ENCODE measurements around the gene DMWD.
"Not testable (repeated sequence)": the region's sequence is repeated elsewhere in the genome, so short reads cannot be mapped to it uniquely, and the experiment has no call there.

The DMWD gene

GRCh38 chr19:45816236-45817009 is 23.8 kb upstream of the DMWD start:
- no peak for FAIRE-seq

- FAIRE-seq = no peak
These were observed 23.0 kb upstream of the DMWD start for GRCh38 chr19:45815481-45816216.

GRCh38 chr19:45814851-45815480 is 22.3 kb upstream of the DMWD start, which contains the start of gene RSPH6A:
RSPH6A (minus strand) TSS chr19:45815308; CDS start chr19:45815176, 132 bp downstream.
- no peak for FAIRE-seq

GRCh38 chr19:45814166-45814780 is 21.6 kb upstream of the DMWD start:
- FAIRE-seq = no peak

DNA sequence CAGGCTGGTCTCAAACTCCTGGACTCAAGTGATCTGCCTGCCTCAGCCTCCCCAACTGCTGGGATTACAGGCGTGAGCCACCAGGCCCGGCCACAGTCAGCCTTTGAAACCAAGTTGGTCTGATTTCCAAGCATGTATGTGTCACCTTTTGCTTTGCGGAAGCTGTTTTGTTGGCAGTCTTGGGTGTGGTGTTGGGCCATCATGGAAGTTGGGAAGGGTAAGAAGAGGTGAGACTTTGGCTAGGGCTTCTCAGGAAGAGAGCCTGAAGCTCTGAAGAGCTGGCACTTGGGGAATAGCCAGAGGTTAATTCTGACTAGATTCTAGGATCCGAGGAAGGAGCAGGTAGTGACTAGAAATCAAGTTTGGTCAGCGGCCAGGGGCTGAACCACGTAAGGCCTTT is 19.7 kb upstream of the DMWD start:
- no peak for FAIRE-seq

- no peak for FAIRE-seq
These were observed 17.1 kb upstream of the DMWD start for GRCh38 chr19:45809643-45810159.

DNA sequence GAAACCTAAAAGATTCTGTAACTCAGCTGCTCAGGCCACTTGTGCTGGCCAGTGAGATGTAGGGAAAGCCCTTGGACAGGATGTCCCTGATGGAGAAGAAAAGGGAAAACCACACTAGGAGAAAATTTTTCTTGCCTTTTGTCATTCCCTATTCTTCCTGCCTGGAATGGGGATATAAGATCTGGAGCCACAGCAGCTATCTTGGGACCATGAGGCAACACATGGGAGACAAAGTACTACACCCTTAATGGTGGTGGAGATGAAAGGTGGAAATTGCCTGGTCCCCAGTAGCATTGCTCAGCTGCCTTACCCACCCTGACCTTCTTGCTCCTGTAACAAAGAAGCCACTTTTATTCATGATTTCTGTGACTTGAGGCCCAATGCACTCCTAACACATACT is 13.1 kb upstream of the DMWD start:
- FAIRE-seq = no peak

GRCh38 chr19:45804959-45805230 is 12.2 kb upstream of the DMWD start:
- no peak for FAIRE-seq

GRCh38 chr19:45804140-45804958 is 11.7 kb upstream of the DMWD start:
- FAIRE-seq = no peak

DNA sequence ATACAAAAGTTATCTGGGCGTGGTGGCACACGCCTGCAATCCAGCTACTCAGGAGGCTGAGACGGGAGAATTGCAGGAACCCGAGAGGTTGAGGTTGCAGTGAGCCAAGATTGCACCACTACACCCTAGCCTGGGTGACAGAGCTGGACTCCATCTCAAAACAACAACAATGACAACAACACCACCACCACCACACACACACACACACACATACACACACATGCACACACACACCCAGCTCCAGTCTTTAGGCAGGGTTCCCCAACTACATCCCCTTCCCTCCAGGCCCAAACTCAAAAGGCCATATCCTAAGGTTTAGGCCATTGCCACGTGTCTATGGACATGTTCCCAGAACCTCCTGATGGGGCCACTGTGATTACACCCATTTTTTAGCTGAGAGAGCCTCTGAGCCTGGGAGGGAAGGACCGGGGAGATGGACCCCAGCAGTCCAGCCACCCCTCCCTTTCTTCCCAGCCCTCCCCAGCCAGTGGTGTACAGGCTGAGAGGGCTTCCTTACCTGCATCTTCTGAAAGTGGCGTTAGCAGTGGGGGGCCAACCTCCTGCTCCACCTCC is 9.0 kb upstream of the DMWD start:
- no peak for FAIRE-seq

DNA sequence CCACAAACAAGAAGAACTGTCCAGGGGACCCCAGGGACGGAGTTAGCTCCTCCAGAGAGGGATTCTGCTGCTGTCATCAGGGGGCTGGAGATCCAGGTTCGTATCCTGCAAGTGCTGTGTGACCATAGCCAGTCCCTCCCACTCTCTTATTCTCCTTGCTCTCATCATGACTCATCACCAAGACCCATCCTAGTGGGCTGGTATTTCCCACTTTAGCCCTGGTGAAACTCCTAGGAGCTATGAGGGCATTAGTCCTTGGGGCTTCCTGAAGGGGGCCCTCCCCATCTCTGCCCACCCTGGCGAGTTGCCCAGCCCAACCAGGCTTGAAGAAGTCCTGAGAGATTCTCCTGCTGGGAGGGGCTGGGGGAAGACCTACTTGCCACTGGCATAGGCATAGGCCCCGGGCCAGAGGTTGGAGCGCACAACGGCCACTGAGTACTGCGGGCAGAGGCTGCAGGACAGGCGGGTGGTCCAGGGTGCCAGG is 7.5 kb upstream of the DMWD start:
- FAIRE-seq = no peak

- not testable (repeated sequence) for FAIRE-seq
These were observed 6.9 kb upstream of the DMWD start for GRCh38 chr19:45799541-45799940.

- no peak for FAIRE-seq
These were observed 6.4 kb upstream of the DMWD start for GRCh38 chr19:45798995-45799517.

DNA sequence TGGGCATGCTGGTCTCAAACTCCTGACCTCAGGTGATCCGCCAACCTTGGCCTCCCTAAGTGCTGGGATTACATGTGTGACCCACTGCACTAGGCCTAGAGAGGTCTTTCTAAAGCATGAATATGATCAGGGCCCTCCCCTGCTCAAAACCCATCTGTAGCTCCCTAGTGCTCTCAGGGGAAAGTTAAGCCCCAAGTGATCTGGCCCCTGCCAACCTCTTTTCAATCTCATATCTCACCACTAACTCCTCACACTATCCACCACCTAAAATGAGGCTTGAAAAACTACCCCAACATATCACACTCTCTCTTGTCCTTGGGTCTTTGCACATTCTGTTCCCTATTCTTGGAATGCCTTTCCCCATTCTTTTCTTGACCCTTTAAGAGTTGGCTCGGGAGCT is 2.0 kb upstream of the DMWD start:
- FAIRE-seq = no peak

DNA sequence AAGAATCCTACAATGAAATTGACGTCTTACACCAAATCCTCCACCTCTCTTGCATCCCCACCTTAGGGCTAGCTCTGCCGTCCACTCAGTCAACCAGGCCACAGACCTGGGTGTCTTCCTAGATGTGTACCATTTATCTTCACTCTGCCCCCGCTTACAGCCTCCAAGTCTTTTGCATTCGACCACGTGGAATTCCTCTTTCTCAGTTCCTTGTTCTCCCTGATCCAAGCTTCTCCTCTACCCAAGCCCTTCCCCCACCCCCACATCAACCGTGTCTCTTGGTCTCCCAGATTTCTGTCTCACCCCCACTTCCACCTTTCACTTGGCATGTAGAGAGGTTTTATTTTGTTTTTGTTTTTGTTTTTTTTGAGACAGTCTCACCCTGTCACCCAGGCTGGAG is 1.2 kb upstream of the DMWD start:
- no peak for FAIRE-seq

DNA sequence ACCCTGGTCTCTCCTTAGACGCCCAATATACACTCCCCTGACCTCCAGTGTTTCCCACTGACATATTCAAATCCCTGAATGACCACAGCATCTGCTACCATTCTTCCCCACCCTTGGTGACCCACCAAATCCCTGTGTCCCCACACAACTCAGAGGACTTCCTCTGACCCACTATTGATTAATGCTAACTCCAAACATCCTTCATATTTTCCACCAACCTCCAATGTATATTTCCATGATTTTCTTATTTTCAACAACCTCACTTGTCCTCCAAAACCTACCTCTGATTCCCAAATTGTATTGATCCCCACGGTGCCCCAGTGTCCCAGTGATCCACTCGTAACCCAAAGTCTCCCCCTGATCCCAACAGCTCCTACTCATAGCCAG is 526 bp upstream of the DMWD start:
- FAIRE-seq = no peak

DNA sequence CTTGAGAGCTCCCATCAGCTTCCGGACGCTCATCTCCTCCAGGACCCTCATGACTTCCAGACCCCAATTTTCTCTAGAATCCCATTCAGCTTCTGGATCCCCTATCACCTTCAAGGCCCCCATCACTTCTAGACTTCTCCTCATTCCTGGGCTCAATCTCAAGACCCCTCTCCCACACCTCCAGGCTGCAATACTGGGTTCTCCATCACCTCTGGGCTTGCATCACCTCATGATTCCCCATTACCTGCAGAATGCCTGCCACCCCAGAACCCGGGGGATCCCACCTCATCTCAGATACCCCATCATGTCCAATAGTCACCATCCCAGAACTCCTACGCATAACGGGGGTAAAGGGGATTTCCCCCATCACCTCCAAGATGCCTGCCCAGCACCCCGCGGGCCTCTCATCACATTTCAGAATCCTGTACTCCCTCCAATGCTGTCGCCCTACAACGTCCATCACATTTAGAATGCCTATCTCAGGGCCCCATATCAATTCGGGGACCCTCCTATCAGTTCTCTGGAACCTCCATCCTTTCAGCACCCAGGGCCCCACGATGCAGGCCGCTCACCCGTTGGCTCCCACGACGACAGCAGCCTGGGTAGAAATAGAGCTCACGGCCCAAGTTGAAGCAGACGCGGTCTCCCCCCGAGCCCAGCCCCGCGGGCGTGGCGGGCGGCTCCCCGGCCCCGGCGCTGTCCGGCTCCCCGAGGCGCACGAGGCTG is 738 bp downstream of the DMWD start:
- no peak for FAIRE-seq

- FAIRE-seq = no peak
These were observed 1.7 kb downstream of the DMWD start for GRCh38 chr19:45790942-45791341.

DNA sequence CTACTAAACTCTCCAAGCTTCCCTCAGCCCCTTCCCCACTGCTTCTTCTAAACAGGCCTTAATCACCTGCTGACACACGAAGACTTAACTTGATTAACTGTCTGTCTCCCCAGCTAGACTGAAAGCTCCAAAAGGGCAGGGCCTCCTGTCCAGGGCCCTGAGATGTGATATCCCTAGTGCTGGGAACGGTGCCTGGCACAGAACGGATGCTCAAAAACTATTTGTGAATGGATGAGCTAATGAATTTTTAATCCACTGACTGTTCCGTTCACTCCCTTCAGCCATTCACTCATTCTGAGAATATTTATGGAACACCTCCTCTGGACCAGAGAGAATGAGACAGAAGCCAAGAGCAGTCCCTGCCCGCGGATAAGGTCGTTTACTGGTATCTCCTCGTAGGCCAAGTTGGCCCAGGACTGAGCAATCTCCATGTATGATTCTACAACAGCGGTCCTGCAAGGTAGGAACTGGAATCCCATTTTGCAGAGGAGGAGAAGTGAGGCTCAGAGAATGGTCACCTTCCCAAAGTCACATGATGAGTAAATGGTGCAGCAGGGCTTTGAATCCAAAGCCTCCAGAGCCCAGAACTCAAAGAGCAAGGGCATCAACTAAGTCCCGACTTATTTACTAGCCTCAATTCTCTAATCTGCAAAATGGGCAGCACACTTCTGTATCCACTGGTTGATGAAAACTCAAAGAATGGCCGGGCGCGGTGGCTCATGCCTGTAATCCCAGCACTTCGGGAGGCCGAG is 3.4 kb downstream of the DMWD start:
- no peak for FAIRE-seq

DNA sequence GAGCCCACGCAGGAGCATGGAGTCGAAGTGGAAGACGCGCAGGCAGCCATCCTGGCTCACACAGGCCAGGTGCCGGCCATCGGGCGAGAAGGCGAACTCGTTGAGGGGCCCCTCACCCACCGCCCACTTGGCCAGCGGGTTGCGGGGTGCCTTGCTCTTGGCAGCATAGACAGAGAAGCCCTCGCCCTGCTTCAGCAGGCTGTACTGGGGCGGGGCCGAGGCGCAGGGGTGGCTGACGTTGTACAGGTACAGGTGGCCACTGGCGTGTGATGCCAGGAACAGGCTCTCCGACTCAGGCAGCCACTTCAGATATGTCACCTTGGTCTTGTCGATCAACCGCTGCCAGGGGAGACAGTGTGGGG is 6.1 kb downstream of the DMWD start:
- no peak for FAIRE-seq
